Ecto neural progenitor cell (in vitro differentiated cells): ENCODE measurements around the gene PCDHA6.
"Not testable (repeated sequence)": the region's sequence is repeated elsewhere in the genome, so short reads cannot be mapped to it uniquely, and the experiment has no call there.

Experiments used
- DNase-seq: peaks from one replicate; pipeline ENCODE4 v3.0.0-alpha.2; 2018; ENCODE audit warnings: low spot score

PCDHA6 gene

GRCh38 chr5:140821375-140822280, 6.1 kb upstream of the PCDHA6 start, which contains the start of gene PCDHA5:
PCDHA5 (plus strand) TSS chr5:140821613.
- no peak for DNase-seq

DNA sequence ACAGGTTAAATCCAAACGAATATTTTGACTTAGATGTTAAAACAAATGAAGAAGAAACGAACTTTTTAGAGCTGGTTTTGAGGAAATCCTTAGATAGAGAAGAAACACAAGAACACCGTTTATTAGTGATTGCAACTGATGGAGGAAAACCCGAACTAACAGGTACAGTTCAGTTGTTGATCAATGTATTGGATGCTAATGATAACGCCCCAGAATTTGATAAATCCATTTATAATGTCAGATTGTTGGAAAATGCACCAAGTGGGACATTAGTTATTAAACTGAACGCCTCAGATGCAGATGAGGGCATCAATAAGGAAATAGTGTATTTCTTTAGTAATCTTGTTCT, 5.5 kb upstream of the PCDHA6 start:
- no peak for DNase-seq

GRCh38 chr5:140822969-140823368, 4.8 kb upstream of the PCDHA6 start:
- not testable (repeated sequence) for DNase-seq

GRCh38 chr5:140823475-140823874, 4.3 kb upstream of the PCDHA6 start:
- no peak for DNase-seq

GRCh38 chr5:140828362-140828737, 590 bp downstream of the PCDHA6 start:
- no peak for DNase-seq

DNA sequence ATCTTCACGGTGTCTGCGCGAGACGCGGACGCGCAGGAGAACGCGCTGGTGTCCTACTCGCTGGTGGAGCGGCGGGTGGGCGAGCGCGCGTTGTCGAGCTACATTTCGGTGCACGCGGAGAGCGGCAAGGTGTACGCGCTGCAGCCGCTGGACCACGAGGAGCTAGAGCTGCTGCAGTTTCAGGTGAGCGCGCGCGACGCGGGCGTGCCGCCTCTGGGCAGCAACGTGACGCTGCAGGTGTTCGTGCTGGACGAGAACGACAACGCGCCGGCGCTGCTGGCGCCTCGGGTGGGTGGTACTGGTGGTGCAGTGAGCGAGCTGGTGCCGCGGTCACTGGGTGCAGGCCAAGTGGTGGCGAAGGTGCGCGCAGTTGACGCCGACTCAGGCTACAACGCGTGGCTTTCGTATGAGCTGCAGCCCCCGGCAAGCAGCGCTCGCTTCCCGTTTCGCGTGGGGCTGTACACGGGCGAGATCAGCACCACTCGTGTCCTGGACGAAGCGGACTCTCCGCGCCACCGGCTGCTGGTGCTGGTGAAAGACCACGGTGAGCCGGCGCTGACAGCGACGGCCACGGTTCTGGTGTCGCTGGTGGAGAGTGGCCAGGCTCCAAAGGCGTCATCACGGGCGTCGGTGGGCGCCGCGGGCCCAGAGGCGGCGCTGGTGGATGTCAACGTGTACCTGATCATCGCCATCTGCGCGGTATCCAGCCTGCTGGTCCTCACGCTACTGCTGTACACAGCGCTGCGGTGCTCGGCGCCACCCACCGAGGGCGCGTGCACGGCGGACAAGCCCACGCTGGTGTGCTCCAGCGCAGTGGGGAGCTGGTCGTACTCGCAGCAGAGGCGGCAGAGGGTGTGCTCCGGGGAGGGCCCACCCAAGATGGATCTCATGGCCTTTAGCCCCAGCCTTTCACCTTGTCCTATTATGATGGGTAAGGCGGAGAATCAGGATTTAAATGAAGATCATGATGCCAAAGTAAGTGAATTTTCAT, 2.0 kb downstream of the PCDHA6 start:
- DNase-seq = not testable (repeated sequence)

DNA sequence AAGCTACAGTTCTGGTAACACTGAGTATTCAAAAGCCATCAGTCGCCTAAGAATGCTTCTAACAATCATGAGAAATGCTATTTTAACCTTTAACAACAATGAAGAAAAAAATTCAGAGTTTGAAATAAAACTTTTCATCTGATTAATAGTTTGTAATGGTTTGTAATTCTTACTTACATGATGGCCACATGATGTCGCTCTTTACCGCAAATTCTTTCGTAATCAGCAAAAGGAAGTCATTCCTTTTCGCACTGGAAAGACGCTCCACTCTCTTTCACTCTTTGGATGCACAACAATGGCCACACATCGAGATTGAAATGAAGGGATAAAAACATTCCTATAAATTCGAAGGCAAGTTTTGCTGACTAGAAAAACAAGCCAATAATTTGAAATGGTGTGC, 6.2 kb downstream of the PCDHA6 start, which contains the start of gene PCDHA7:
Gene PCDHA7, plus strand, starts transcription at position 277 of the 400 bp plus-strand sequence. Its CDS starts 115 bp downstream, at position 392.
- DNase-seq = no peak

GRCh38 chr5:140834439-140835008, 6.8 kb downstream of the PCDHA6 start:
- DNase-seq = not testable (repeated sequence)

GRCh38 chr5:140835622-140836510, 8.1 kb downstream of the PCDHA6 start:
- no peak for DNase-seq

DNA sequence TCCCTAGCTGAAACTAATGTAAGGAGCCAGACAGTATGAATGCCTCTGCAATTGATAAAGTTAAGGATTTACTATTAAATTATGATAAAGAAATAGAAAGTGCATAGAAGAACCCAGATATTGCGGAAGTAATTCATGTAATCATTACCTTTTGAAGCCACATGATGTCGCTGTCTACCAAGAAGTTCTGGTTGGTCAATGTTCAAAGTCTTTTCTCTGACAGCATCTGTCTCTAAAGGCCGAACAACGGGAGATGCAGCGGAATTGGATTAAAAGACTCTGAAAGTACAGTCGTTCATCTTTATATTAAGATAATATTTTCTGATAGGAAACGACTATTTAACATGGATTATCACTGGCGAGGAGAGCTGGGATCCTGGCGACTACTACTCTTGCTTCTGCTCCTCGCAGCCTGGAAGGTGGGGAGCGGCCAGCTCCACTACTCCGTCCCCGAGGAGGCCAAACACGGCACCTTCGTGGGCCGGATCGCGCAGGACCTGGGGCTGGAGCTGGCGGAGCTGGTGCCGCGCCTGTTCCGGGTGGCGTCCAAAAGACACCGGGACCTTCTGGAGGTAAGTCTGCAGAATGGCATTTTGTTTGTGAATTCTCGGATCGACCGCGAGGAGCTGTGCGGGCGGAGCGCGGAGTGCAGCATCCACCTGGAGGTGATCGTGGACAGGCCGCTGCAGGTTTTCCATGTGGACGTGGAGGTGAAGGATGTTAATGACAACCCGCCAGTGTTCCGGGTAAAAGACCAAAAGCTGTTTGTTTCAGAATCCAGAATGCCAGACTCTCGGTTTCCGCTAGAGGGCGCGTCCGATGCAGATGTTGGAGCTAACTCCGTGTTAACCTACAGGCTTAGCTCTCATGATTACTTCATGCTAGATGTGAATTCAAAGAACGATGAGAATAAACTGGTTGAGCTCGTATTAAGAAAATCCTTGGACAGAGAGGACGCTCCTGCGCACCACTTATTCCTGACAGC, 13.5 kb downstream of the PCDHA6 start, which contains the start of gene PCDHA8:
Gene PCDHA8, plus strand, starts transcription at position 210 of the 985 bp plus-strand sequence. Its CDS starts 135 bp downstream, at position 345.
- DNase-seq = no peak

- no peak for DNase-seq
These were observed 15.3 kb downstream of the PCDHA6 start for GRCh38 chr5:140842798-140843733.

DNA sequence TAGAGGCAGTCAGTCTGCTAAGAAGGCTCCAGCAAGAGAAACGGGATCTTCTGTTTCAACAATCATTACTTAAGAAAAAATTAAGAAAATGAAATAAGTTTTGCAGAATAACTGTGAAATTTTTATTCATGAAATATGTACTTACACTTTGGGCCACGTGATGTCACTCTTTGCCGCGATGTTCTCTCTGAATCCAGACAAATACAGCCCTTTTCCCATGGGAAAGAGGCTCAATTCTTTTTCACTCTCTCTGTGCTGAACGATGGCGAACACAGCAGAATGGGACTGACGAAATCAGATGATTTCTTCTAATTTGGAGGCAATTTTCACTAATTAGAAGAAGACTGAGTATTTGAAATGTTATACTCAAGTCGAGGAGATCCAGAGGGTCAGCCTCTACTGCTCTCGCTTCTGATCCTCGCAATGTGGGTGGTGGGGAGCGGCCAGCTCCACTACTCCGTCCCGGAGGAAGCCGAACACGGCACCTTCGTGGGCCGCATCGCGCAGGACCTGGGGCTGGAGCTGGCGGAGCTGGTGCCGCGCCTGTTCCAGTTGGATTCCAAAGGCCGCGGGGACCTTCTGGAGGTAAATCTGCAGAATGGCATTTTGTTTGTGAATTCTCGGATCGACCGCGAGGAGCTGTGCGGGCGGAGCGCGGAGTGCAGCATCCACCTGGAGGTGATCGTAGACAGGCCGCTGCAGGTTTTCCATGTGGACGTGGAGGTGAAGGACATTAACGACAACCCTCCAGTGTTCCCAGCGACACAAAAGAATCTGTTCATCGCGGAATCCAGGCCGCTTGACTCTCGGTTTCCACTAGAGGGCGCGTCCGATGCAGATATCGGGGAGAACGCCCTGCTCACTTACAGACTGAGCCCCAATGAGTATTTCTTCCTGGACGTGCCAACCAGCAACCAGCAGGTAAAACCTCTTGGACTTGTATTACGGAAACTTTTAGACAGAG, 20.7 kb downstream of the PCDHA6 start, which contains the start of gene PCDHA9:
Gene PCDHA9, plus strand, starts transcription at position 244 of the 964 bp plus-strand sequence. Its CDS starts 114 bp downstream, at position 358.
- DNase-seq = not testable (repeated sequence)

- not testable (repeated sequence) for DNase-seq
These were observed 22.3 kb downstream of the PCDHA6 start for GRCh38 chr5:140849831-140850634.

DNA sequence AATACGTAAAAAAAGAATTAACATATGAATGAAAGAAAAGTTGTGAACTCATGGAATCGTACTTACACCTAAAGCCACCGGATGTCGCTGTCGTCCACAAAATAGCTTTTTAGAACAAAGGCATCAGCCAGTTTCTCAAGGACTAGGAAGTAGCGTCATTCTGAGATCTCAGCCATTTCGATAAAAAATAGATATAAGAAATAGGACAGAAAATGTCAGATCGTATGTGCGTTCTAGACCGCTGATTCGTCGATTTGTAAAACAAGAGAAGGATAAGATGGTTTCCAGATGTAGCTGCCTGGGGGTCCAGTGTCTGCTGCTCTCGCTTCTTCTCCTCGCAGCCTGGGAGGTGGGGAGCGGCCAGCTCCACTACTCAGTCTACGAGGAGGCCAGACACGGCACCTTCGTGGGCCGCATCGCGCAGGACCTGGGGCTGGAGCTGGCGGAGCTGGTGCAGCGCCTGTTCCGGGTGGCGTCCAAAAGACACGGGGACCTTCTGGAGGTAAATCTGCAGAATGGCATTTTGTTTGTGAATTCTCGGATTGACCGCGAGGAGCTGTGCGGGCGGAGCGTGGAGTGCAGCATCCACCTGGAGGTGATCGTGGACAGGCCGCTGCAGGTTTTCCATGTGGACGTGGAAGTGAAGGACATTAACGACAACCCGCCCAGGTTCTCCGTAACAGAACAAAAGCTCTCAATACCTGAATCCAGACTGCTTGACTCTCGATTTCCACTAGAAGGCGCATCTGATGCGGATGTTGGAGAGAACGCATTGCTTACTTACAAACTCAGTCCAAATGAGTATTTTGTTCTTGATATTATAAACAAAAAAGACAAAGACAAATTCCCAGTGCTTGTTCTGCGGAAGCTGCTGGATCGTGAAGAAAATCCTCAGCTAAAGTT, 28.3 kb downstream of the PCDHA6 start, which contains the start of gene PCDHA10:
Gene PCDHA10, plus strand, starts transcription at position 126 of the 903 bp plus-strand sequence. Its CDS starts 152 bp downstream, at position 278.
- DNase-seq = no peak
